ENCODE results near the gene TEX36.
"Not testable (repeated sequence)": the region's sequence is repeated elsewhere in the genome, so short reads cannot be mapped to it uniquely, and the experiment has no call there.

Gene TEX36

DNA sequence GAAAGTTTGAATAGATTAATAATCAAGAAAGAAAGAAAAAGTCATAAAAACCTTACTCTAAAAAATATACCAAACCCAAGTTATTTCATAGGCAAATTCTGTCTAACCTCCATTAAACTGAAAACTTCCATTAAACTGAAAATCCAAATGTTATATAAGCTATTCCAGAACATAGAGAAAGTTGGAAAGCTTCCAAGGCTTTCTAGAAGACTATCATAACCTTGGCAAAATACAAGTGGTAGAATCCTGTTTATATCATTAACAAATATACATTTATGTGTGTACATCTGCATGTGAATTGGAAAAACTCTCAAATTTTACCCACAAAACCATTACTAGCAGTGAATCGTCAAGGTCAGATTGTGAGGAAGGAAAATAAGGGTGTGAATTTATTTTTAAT is 23.9 kb downstream of the TEX36 start:
- Histone ChIP-seq H3K27ac (ENCODE audit: low read depth, low read length) (no peak overlapping the region), H3K27me3 (ENCODE audit: control insufficient read depth, insufficient read depth, low read length) (no peaks in the 10 kb centered on the region), H3K9ac (ENCODE audit: low read length) (no peak overlapping the region), H3K4me3 (ENCODE audit: low read depth, low read length) (no peak overlapping the region), H3K4me1 (ENCODE audit: control insufficient read depth, insufficient read depth, low read length) (no peaks in the 10 kb centered on the region; the same call in 1 of the 2 replicates), H3K9me3 (ENCODE audit: control insufficient read depth, insufficient read depth, low read depth, low read length) (no peaks in the 10 kb centered on the region), H3K36me3 (ENCODE audit: control insufficient read depth, insufficient read depth, low read length) (no peaks in the 10 kb centered on the region)

DNA sequence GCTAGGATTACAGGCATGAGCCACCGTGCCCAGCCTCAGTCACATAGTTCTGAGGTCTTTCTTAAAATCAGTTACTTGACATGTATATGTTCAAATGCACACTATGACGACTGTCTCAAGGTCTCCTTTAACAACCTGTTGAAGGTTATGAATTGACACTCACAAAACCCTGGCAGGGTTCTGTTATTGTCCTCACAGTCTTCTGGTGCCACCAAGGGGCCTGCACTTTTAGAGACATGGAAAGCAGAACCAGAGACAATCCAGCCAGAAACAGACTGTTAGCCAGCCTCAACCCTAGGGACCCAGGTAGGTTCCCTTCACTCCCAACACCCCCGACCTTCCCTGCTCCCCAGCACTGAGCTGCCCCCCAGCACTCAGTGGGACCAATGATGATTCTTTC is 26.4 kb downstream of the TEX36 start:
- Histone ChIP-seq H3K4me3 (ENCODE audit: low read depth, low read length) (no peak overlapping the region), H3K27me3 (ENCODE audit: control insufficient read depth, insufficient read depth, low read length) (no peaks in the 10 kb centered on the region), H3K36me3 (ENCODE audit: control insufficient read depth, insufficient read depth, low read length) (no peaks in the 10 kb centered on the region), H3K9me3 (ENCODE audit: control insufficient read depth, insufficient read depth, low read depth, low read length) (no peaks in the 10 kb centered on the region), H3K9ac (ENCODE audit: low read length) (no peak overlapping the region), H3K4me1 (ENCODE audit: control insufficient read depth, insufficient read depth, low read length) (no peaks in the 10 kb centered on the region), H3K27ac (ENCODE audit: low read depth, low read length) (no peak overlapping the region)

DNA sequence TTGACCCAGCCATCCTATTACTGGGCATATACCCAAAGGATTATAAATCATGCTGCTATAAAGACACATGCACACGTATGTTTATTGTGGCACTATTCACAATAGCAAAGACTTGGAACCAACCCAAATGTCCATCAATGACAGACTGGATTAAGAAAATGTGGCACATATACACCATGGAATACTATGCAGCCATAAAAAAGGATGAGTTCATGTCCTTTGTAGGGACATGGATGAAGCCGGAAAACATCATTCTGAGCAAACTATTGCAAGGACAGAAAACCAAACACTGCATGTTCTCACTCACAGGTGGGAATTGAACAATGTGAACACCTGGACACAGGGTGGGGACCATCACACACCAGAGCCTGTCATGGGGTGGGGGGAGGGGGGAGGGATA is 29.9 kb downstream of the TEX36 start:
- not testable (repeated sequence) for H3K27me3 ChIP-seq (ENCODE audit: control insufficient read depth, insufficient read depth, low read length); H3K9me3 ChIP-seq (ENCODE audit: control insufficient read depth, insufficient read depth, low read depth, low read length); H3K27ac ChIP-seq (ENCODE audit: low read depth, low read length); H3K36me3 ChIP-seq (ENCODE audit: control insufficient read depth, insufficient read depth, low read length); H3K4me3 ChIP-seq (ENCODE audit: low read depth, low read length); H3K4me1 ChIP-seq (ENCODE audit: control insufficient read depth, insufficient read depth, low read length); H3K9ac ChIP-seq (ENCODE audit: low read length)

DNA sequence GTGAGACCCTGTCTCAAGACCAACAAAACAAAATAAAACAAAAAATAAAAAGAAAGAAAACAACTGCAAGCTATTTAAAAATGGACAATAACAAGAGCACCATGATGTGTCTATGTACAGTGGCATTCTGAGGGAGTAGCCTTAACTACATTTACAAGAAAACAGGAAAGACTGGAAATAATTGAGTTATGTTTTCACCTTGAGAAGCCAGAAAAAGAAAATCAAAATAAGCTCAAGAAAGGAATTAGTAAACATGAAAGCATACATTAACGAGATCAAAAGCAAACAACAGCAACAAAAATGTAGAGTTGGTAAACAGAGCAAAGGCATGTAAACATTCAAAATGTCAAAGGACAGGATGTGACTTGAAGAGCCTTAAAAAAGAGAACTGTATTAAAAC is 36.7 kb downstream of the TEX36 start:
- Histone ChIP-seq H3K36me3 (ENCODE audit: control insufficient read depth, insufficient read depth, low read length) (no peaks in the 10 kb centered on the region), H3K9me3 (ENCODE audit: control insufficient read depth, insufficient read depth, low read depth, low read length) (peaks cover 20% of the 10 kb centered on the region), H3K27ac (ENCODE audit: low read depth, low read length) (no peak overlapping the region), H3K27me3 (ENCODE audit: control insufficient read depth, insufficient read depth, low read length) (no peaks in the 10 kb centered on the region), H3K4me3 (ENCODE audit: low read depth, low read length) (no peak overlapping the region), H3K9ac (ENCODE audit: low read length) (no peak overlapping the region), H3K4me1 (ENCODE audit: control insufficient read depth, insufficient read depth, low read length) (no peaks in the 10 kb centered on the region)

DNA sequence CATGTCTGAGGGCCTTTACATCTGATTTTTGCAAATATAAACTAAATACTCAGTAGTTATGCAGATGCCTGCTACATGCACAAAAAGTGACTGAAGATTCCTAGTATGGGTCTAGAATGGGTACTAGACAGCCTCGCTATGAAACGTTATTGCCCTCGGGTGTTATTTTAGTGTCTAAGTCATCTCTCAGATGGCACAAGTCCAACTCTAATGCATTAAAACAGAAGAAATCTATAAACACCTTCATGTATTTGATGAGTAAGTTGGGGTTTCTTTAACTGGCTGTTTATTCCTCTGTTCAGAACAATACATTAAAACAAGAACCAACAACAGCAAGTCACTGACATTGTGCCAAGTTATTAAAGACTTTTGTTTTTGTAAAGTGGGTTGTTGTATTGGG is 41.6 kb downstream of the TEX36 start:
- Histone ChIP-seq H3K27me3 (ENCODE audit: control insufficient read depth, insufficient read depth, low read length) (no peaks in the 10 kb centered on the region), H3K9me3 (ENCODE audit: control insufficient read depth, insufficient read depth, low read depth, low read length) (peaks cover 5% of the 10 kb centered on the region; the same call in 1 of the 2 replicates), H3K27ac (ENCODE audit: low read depth, low read length) (no peak overlapping the region), H3K4me1 (ENCODE audit: control insufficient read depth, insufficient read depth, low read length) (peaks cover 7% of the 10 kb centered on the region), H3K4me3 (ENCODE audit: low read depth, low read length) (no peak overlapping the region), H3K36me3 (ENCODE audit: control insufficient read depth, insufficient read depth, low read length) (no peaks in the 10 kb centered on the region), H3K9ac (ENCODE audit: low read length) (no peak overlapping the region)

DNA sequence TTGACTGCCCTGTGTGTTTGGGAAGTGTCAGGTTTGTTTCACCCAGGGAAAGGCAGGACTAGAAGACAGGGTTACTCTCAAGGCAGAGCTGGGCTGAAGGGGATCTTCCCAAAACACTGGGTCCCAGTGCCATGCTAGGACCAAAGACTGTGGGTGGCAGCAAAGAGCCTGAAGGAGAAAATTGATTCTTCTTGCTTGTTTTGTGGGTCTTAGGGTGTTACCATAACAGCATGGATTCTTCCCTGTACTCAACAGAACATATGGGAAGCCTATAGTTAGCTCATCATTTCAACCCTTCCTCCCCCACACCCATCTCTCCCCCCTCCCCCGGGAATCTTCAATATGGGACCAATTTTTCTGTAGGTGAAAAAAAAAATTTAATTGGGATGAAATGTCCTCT is 42.3 kb downstream of the TEX36 start:
- no peak overlapping the region for H3K4me3 ChIP-seq (ENCODE audit: low read depth, low read length)
- no peak overlapping the region for H3K27ac ChIP-seq (ENCODE audit: low read depth, low read length)
- H3K9ac ChIP-seq (ENCODE audit: low read length) = no peak overlapping the region
- H3K4me1 ChIP-seq (ENCODE audit: control insufficient read depth, insufficient read depth, low read length) = peaks cover 7% of the 10 kb centered on the region
- H3K9me3 ChIP-seq (ENCODE audit: control insufficient read depth, insufficient read depth, low read depth, low read length) = 0 out of 2 replicates have a peak, but pooled peaks cover under 1% of the 10 kb centered on the region
- H3K36me3 ChIP-seq (ENCODE audit: control insufficient read depth, insufficient read depth, low read length) = no peaks in the 10 kb centered on the region
- H3K27me3 ChIP-seq (ENCODE audit: control insufficient read depth, insufficient read depth, low read length) = no peaks in the 10 kb centered on the region

DNA sequence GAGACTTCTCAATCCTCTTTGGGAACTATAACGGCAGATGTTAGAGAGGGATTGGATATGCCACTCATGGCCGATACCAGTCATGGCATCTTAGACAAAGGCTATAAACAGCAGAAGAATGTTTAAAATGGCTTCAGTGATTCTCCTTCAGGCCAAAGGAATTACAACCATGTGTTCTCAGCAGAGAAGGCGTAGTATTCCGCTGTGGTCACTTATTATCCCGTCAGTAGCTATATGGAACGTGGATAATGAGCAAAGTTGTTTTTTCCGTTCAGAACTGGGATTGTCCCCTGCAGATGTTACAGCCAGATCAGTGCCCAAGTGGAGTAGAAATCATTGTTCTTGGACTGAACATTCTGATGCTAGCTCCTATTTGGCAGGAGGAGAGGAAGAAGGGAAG is 43.1 kb downstream of the TEX36 start:
- Histone ChIP-seq H3K27me3 (ENCODE audit: control insufficient read depth, insufficient read depth, low read length) (no peaks in the 10 kb centered on the region), H3K36me3 (ENCODE audit: control insufficient read depth, insufficient read depth, low read length) (no peaks in the 10 kb centered on the region), H3K9ac (ENCODE audit: low read length) (no peak overlapping the region), H3K9me3 (ENCODE audit: control insufficient read depth, insufficient read depth, low read depth, low read length) (no peaks in the 10 kb centered on the region), H3K27ac (ENCODE audit: low read depth, low read length) (no peak overlapping the region), H3K4me1 (ENCODE audit: control insufficient read depth, insufficient read depth, low read length) (peaks cover 7% of the 10 kb centered on the region), H3K4me3 (ENCODE audit: low read depth, low read length) (no peak overlapping the region)

DNA sequence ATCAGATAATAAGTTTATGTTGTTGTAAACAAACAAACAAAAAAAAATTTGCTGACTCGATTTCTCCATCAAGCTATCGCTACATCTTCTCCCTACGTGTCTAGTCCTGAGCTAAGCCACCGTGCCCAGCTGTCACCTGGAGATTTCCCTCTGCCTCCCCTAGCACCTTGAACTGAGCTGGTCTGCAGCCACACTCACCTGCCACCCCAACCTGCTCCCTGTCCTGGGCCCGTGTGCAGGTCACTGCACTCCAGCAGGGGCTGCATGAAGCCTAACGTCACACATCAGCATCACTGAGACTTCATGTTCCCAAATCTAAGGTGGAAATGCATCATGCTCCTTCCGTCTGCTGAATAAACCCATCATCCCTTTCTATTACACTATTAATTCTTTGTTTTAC is 44.4 kb downstream of the TEX36 start:
- Histone ChIP-seq H3K36me3 (ENCODE audit: control insufficient read depth, insufficient read depth, low read length) (no peaks in the 10 kb centered on the region), H3K27me3 (ENCODE audit: control insufficient read depth, insufficient read depth, low read length) (no peaks in the 10 kb centered on the region), H3K27ac (ENCODE audit: low read depth, low read length) (no peak overlapping the region), H3K9me3 (ENCODE audit: control insufficient read depth, insufficient read depth, low read depth, low read length) (no peaks in the 10 kb centered on the region), H3K4me1 (ENCODE audit: control insufficient read depth, insufficient read depth, low read length) (peaks cover 7% of the 10 kb centered on the region), H3K4me3 (ENCODE audit: low read depth, low read length) (no peak overlapping the region), H3K9ac (ENCODE audit: low read length) (no peak overlapping the region)

DNA sequence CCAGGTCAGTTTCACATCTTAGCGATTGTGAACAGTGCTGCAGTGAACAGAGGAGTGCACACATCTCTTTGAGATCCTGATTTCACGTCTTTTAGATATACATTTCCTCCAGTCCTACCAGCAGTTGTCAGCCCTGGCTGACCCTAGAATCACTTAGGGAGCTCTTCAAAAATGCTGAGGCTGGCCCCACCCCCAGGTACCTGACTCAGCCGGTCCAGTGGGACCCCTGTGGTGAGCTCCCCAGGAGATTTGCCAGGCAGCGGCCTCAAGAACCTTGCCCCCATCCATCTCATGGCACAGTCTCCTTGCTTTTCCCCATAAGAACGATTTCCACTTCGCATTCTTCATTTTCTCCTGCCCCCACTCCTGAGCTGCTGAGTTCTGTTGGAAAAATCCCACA is 45.5 kb downstream of the TEX36 start:
- Histone ChIP-seq H3K9ac (ENCODE audit: low read length) (no peak overlapping the region), H3K9me3 (ENCODE audit: control insufficient read depth, insufficient read depth, low read depth, low read length) (no peaks in the 10 kb centered on the region), H3K4me1 (ENCODE audit: control insufficient read depth, insufficient read depth, low read length) (peaks cover 7% of the 10 kb centered on the region), H3K36me3 (ENCODE audit: control insufficient read depth, insufficient read depth, low read length) (no peaks in the 10 kb centered on the region), H3K27me3 (ENCODE audit: control insufficient read depth, insufficient read depth, low read length) (no peaks in the 10 kb centered on the region), H3K4me3 (ENCODE audit: low read depth, low read length) (no peak overlapping the region), H3K27ac (ENCODE audit: low read depth, low read length) (no peak overlapping the region)

DNA sequence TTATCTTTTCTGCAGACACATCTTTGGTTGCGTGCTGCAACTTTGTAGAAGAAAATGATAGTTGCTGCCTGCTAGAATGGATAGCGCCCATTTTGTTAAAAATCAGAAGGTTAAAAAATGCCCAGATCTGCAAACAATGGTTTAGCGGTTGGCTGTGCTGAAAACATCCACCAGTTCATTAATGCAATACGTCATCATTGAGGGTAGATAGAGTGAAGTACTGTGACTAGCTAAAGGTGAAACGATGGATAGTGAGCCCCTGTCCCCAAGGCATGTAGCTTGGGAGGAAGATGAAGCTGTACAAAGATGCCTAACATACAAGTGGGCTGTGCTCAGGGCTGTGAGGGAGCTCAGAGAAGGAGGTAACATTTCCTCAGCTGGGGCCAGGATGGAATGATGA is 48.4 kb downstream of the TEX36 start:
- H3K36me3 ChIP-seq (ENCODE audit: control insufficient read depth, insufficient read depth, low read length) = no peaks in the 10 kb centered on the region
- H3K4me1 ChIP-seq (ENCODE audit: control insufficient read depth, insufficient read depth, low read length) = peaks cover 7% of the 10 kb centered on the region
- H3K9ac ChIP-seq (ENCODE audit: low read length) = no peak overlapping the region
- H3K27me3 ChIP-seq (ENCODE audit: control insufficient read depth, insufficient read depth, low read length) = no peaks in the 10 kb centered on the region
- H3K9me3 ChIP-seq (ENCODE audit: control insufficient read depth, insufficient read depth, low read depth, low read length) = no peaks in the 10 kb centered on the region
- H3K4me3 ChIP-seq (ENCODE audit: low read depth, low read length) = no peak overlapping the region
- H3K27ac ChIP-seq (ENCODE audit: low read depth, low read length) = no peak overlapping the region

DNA sequence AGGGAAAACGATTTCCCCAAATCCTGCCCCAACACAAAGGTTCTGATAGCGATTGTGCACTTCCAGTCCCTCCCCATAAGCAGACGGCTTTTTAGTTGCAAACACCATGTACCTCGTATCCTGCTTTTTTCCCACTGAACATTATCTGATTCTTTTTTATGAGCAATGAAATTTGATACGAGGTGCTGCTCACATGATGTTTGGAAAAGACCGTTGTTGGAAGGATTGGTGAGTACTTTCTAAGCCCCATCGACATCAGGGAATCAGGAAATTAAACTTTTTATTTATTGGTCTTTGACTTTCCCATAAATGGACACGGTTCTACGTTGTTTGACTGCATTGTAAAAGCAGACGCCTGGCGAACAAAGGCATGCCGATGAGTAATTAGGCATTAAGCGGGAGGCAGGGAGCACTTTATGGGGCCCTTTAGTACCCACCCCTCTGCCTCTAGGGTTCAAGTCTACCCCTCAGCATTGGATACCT is 49.4 kb downstream of the TEX36 start:
- Histone ChIP-seq H3K27ac (ENCODE audit: low read depth, low read length) (no peak overlapping the region), H3K4me3 (ENCODE audit: low read depth, low read length) (no peak overlapping the region), H3K36me3 (ENCODE audit: control insufficient read depth, insufficient read depth, low read length) (no peaks in the 10 kb centered on the region), H3K9me3 (ENCODE audit: control insufficient read depth, insufficient read depth, low read depth, low read length) (no peaks in the 10 kb centered on the region), H3K27me3 (ENCODE audit: control insufficient read depth, insufficient read depth, low read length) (no peaks in the 10 kb centered on the region), H3K4me1 (ENCODE audit: control insufficient read depth, insufficient read depth, low read length) (peaks cover 7% of the 10 kb centered on the region), H3K9ac (ENCODE audit: low read length) (no peak overlapping the region)

DNA sequence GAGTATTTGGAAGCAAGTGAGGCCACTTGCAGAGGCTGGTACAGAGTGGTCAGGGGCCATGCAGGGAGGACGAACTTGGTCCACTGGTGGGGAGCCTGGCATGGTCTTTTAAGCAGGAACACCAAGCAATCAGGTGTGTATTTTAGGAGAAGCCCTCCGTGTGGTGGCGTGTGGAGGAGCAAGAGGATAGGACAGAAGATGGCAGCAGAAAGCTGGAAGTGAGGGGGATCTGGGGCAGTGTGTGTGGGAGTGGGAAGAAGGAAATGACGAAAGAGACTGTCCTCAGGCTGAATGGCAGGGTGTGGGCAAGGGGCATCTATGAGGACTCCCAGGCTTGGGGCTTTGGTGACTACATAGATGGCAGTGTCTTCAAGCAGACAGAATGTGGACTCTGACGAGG is 51.2 kb downstream of the TEX36 start:
- Histone ChIP-seq H3K4me1 (ENCODE audit: control insufficient read depth, insufficient read depth, low read length) (no peaks in the 10 kb centered on the region), H3K9me3 (ENCODE audit: control insufficient read depth, insufficient read depth, low read depth, low read length) (no peaks in the 10 kb centered on the region), H3K27me3 (ENCODE audit: control insufficient read depth, insufficient read depth, low read length) (no peaks in the 10 kb centered on the region)

More for the DNA sequence above, 51.2 kb downstream of the TEX36 start:
- no peaks in the 10 kb centered on the region for H3K36me3 ChIP-seq (ENCODE audit: control insufficient read depth, insufficient read depth, low read length)
- H3K4me3 ChIP-seq (ENCODE audit: low read depth, low read length) = no peak overlapping the region
- no peak overlapping the region for H3K9ac ChIP-seq (ENCODE audit: low read length)
- no peak overlapping the region for H3K27ac ChIP-seq (ENCODE audit: low read depth, low read length)
